Right ventricle myocardium inferior (tissue), 1 donor: ENCODE results near the gene CACNA1I. TPM values are rescaled to one million over a fixed set of nuclear protein-coding genes. Genes with fewer than 3 reads are reported as not detected.

Source experiments
- ATAC-seq: fragments of 200-7000 bp; cut with Tn5 transposase; one replicate; pipeline ENCODE4 v1.9.1; 2020; ENCODE audit warnings: mild to moderate bottlenecking, moderate library complexity
- DNase-seq: peaks from one replicate; pipeline ENCODE4 v3.0.0; 2021; ENCODE audit errors: missing footprints
- intact Hi-C: fragments of 100-400 bp; cut with DNase I; formaldehyde crosslinking; loops from one replicate; pipeline ENCODE4 v1.11.0; 2022
- total RNA-seq: library from RNA; stranded (reverse); fragmentation: NEBNext Ultra II Directional; extraction: Animal tissue kit (Norgen Biotek cat#: 25700); gene quantifications from one replicate; pipeline ENCODE4 v1.2.1, GENCODE V29; 2021
- donor health status: DM: no; HTN: yes; CAD: no; lungs with severe emphysema.

CACNA1I gene
- total RNA-seq, 1 donor from 2014 or later, result not detected

GRCh38 chr22:39592081-39593065, 21.8 kb downstream of the CACNA1I start:
- DNase-seq, result no peak
- ATAC-seq, result peak; percentile 12
- intact Hi-C loops, result no loop called here

- ATAC-seq, result peak; percentile 73
- no peak for DNase-seq
- intact Hi-C loops, result no loop called here
These were observed 22.7 kb downstream of the CACNA1I start for GRCh38 chr22:39593066-39593930.

GRCh38 chr22:39593931-39594285, 23.4 kb downstream of the CACNA1I start:
- intact Hi-C loops, result no loop called here
- ATAC-seq (no peak), DNase-seq (no peak)

GRCh38 chr22:39594411-39594810, 23.9 kb downstream of the CACNA1I start:
- no peak for ATAC-seq
- intact Hi-C loops, result no loop called here
- DNase-seq, result no peak

GRCh38 chr22:39595622-39596172, 25.1 kb downstream of the CACNA1I start:
- DNase-seq (no peak), ATAC-seq (no peak)
- intact Hi-C loops, result no loop called here

GRCh38 chr22:39596601-39597000, 26.0 kb downstream of the CACNA1I start:
- intact Hi-C loops, result no loop called here
- no peak for ATAC-seq
- DNase-seq, result no peak

- intact Hi-C loops, result no loop called here
- DNase-seq (no peak), ATAC-seq (no peak)
These were observed 26.8 kb downstream of the CACNA1I start for GRCh38 chr22:39597236-39597869.

- no peak for ATAC-seq
- DNase-seq, result no peak
- intact Hi-C loops, result no loop called here
These were observed 27.7 kb downstream of the CACNA1I start for GRCh38 chr22:39598017-39598965.

- intact Hi-C loops, result no loop called here
These were observed 30.1 kb downstream of the CACNA1I start for GRCh38 chr22:39600491-39601179.

GRCh38 chr22:39601180-39601535, 30.6 kb downstream of the CACNA1I start:
- intact Hi-C loops, result no loop called here
- DNase-seq (no peak), ATAC-seq (no peak)

More at GRCh38 chr22:39600491-39601179, 30.1 kb downstream of the CACNA1I start:
- DNase-seq (no peak), ATAC-seq (no peak)

- intact Hi-C loops, result no loop called here
- no peak for DNase-seq
- ATAC-seq, result no peak
These were observed 32.8 kb downstream of the CACNA1I start for GRCh38 chr22:39603345-39603744.

GRCh38 chr22:39610246-39610645, 39.7 kb downstream of the CACNA1I start:
- intact Hi-C loops, result no loop called here
- no peak for ATAC-seq
- no peak for DNase-seq

GRCh38 chr22:39610766-39611165, 40.2 kb downstream of the CACNA1I start:
- intact Hi-C loops, result no loop called here
- no peak for ATAC-seq
- no peak for DNase-seq

GRCh38 chr22:39611360-39611759, 40.8 kb downstream of the CACNA1I start:
- no peak for ATAC-seq
- intact Hi-C loops, result no loop called here

GRCh38 chr22:39612811-39613548, 42.4 kb downstream of the CACNA1I start:
- DNase-seq, result no peak
- intact Hi-C loops, result no loop called here
- ATAC-seq, result no peak

More at GRCh38 chr22:39611360-39611759, 40.8 kb downstream of the CACNA1I start:
- no peak for DNase-seq

GRCh38 chr22:39613549-39613921, 43.0 kb downstream of the CACNA1I start:
- ATAC-seq (no peak), DNase-seq (peak; percentile 53)
- intact Hi-C loops, result no loop called here

- no peak for ATAC-seq
- intact Hi-C loops, result no loop called here
- DNase-seq, result peak; percentile 53
These were observed 43.9 kb downstream of the CACNA1I start for GRCh38 chr22:39614442-39614841.
